ENCODE measurements around the gene MPZL1.

Gene MPZL1

DNA sequence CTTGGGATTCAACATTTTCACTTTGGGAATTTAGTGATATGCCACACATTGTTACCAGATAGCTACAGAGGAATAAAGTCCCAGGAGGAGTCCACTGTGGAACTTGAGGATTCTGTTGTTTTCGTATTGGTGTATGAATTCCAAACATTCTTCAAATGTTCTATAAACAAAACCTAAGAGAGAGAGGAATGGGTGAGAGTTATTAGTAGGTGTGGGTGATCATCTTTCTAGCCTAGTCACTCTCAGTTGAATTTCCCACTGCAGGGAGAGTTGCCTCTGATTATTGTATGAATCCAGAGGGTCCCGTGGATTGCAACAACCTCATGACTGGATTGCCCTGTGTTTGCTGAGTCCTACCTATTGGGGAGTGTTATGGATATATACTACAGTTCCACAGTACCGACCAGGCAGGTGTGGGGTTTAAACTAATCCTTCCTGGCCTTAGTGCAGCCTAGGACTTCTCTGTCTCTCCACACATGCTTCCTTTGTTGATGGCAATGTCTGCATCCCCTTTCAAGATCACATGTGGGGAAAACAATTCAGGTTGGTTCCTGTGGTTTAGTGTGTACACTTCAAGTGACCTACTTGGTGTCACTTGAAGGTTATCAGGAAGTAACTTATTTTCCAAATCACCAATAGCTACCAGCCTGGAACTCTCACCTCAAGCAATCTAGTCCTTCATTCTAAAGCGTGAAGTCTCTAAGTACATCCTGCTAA, 100.3 kb downstream of the MPZL1 start:
- DNase-seq (no peak), ATAC-seq (ENCODE audit: insufficient read depth, low read depth) (peak; percentile 56)
- Histone ChIP-seq H2AFZ (ENCODE audit: low read depth, low read length) (peak overlapping the region; percentile 21; the same call in 1 of the 2 replicates), H3K9me3 (ENCODE audit: insufficient read depth, low read length, severe bottlenecking) (no peaks in the 10 kb centered on the region), H3K27me3 (ENCODE audit: insufficient read depth, low read length, poor library complexity) (no peaks in the 10 kb centered on the region), H3K4me2 (ENCODE audit: insufficient read depth, low read length) (no peak overlapping the region), H3K79me2 (ENCODE audit: insufficient read depth, low read length) (no peaks in the 10 kb centered on the region), H3K9ac (ENCODE audit: low read depth, low read length) (no peak overlapping the region), H3K27ac (ENCODE audit: low read length) (no peak overlapping the region), H3K36me3 (ENCODE audit: insufficient read depth, low read length) (no peaks in the 10 kb centered on the region), H3K4me1 (ENCODE audit: insufficient read depth, low read length) (peaks cover 6% of the 10 kb centered on the region), H4K20me1 (ENCODE audit: insufficient read depth, low read length) (no peaks in the 10 kb centered on the region), H3K4me3 (ENCODE audit: low read depth in 1 of 2, low read length in 2 of 2) (no peak overlapping the region)
- TF ChIP-seq, protein P1, sequence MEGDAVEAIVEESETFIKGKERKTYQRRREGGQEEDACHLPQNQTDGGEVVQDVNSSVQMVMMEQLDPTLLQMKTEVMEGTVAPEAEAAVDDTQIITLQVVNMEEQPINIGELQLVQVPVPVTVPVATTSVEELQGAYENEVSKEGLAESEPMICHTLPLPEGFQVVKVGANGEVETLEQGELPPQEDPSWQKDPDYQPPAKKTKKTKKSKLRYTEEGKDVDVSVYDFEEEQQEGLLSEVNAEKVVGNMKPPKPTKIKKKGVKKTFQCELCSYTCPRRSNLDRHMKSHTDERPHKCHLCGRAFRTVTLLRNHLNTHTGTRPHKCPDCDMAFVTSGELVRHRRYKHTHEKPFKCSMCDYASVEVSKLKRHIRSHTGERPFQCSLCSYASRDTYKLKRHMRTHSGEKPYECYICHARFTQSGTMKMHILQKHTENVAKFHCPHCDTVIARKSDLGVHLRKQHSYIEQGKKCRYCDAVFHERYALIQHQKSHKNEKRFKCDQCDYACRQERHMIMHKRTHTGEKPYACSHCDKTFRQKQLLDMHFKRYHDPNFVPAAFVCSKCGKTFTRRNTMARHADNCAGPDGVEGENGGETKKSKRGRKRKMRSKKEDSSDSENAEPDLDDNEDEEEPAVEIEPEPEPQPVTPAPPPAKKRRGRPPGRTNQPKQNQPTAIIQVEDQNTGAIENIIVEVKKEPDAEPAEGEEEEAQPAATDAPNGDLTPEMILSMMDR (IDR thresholded peaks at IDR 0.05; ENCODE audit: borderline replicate concordance, extremely low read depth, low read length, poor library complexity, severe bottlenecking), result no peak
- TF ChIP-seq EZH2 (IDR thresholded peaks at IDR 0.05; ENCODE audit: borderline replicate concordance, low read depth, low read length, severe bottlenecking), result no peak

DNA sequence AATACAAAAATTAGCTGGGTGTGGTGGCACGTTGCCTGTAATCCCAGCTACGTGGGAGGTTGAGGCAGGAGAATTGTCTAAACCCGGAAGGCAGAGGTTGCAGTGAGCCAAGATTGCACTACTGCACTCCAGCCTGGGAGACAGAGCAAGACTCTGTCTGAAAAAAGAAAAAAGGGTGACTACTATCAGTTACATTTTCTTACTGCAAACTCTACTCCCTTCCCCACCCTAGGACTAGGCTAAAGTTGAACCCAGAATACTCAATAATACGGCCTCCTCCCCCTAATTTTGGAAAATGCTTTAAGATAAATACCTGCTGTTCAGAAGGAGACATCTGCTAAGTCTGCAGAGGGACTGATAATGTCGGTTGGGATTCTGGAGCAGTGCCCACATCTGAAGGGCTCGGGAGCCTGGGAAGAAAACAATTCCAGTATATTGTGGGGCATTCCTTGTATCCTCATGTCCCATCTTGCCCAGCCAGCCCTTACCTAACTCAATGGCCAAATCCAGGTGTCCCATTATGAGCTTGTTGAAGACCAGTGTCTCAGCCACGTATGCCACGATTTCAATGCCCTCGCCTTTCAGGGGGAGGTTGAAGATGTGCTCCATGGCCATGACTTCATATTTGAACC, 102.5 kb downstream of the MPZL1 start:
- Histone ChIP-seq H4K20me1 (ENCODE audit: insufficient read depth, low read length) (no peaks in the 10 kb centered on the region), H3K27me3 (ENCODE audit: insufficient read depth, low read length, poor library complexity) (no peaks in the 10 kb centered on the region), H3K4me2 (ENCODE audit: insufficient read depth, low read length) (no peak overlapping the region), H3K4me3 (ENCODE audit: low read depth in 1 of 2, low read length in 2 of 2) (no peak overlapping the region), H3K9me3 (ENCODE audit: insufficient read depth, low read length, severe bottlenecking) (no peaks in the 10 kb centered on the region), H2AFZ (ENCODE audit: low read depth, low read length) (no peak overlapping the region), H3K9ac (ENCODE audit: low read depth, low read length) (no peak overlapping the region), H3K27ac (ENCODE audit: low read length) (no peak overlapping the region), H3K79me2 (ENCODE audit: insufficient read depth, low read length) (no peaks in the 10 kb centered on the region), H3K4me1 (ENCODE audit: insufficient read depth, low read length) (peaks cover 6% of the 10 kb centered on the region), H3K36me3 (ENCODE audit: insufficient read depth, low read length) (no peaks in the 10 kb centered on the region)
- DNase-seq (no peak), ATAC-seq (ENCODE audit: insufficient read depth, low read depth) (no peak)
- TF ChIP-seq, protein P1 (IDR thresholded peaks at IDR 0.05; ENCODE audit: borderline replicate concordance, extremely low read depth, low read length, poor library complexity, severe bottlenecking), result no peak
- TF ChIP-seq EZH2 (IDR thresholded peaks at IDR 0.05; ENCODE audit: borderline replicate concordance, low read depth, low read length, severe bottlenecking), result no peak

DNA sequence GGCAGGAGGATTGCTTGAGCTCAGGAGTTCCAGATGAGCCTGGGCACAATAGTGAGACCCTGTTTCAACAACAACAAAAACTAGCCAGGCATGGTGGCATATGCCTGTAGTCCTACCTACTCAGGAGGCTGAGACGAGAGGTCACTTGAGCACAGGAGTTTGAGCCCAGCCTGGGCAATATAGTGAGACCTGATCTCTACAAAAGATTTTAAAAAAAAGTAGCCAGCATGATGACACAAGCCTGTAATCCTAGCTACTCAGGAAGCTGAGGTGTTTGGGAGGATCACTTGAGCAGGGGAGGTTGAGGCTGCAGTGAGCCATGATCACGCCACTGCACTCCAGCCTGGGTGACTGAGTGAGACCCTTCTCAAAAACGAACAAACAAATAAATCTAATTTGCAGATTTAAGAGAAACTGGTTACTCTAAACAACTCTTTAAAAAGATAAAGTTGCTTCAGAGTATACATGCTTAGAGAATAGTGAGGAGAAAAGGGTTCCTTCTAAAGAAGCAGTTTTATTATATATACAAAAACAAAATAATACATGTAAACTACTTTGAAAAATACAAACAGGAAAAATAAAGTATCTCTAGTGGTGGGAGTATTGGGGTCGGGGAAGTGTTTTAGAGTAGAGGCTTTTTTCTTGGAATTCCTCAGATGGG, 103.8 kb downstream of the MPZL1 start:
- no peak for DNase-seq
- no peaks in the 10 kb centered on the region for H3K9me3 ChIP-seq (ENCODE audit: insufficient read depth, low read length, severe bottlenecking)
- H3K27me3 ChIP-seq (ENCODE audit: insufficient read depth, low read length, poor library complexity), result no peaks in the 10 kb centered on the region
- H2AFZ ChIP-seq (ENCODE audit: low read depth, low read length), result no peak overlapping the region
- ATAC-seq (ENCODE audit: insufficient read depth, low read depth), result no peak
- no peak overlapping the region for H3K9ac ChIP-seq (ENCODE audit: low read depth, low read length)
- no peak overlapping the region for H3K4me2 ChIP-seq (ENCODE audit: insufficient read depth, low read length)
- TF ChIP-seq, protein P1 (IDR thresholded peaks at IDR 0.05; ENCODE audit: borderline replicate concordance, extremely low read depth, low read length, poor library complexity, severe bottlenecking), result no peak
- no peak for TF ChIP-seq EZH2 (IDR thresholded peaks at IDR 0.05; ENCODE audit: borderline replicate concordance, low read depth, low read length, severe bottlenecking)
- H3K4me1 ChIP-seq (ENCODE audit: insufficient read depth, low read length), result peaks cover 6% of the 10 kb centered on the region
- H3K36me3 ChIP-seq (ENCODE audit: insufficient read depth, low read length), result no peaks in the 10 kb centered on the region
- H4K20me1 ChIP-seq (ENCODE audit: insufficient read depth, low read length), result no peaks in the 10 kb centered on the region
- no peak overlapping the region for H3K4me3 ChIP-seq (ENCODE audit: low read depth in 1 of 2, low read length in 2 of 2)
- H3K79me2 ChIP-seq (ENCODE audit: insufficient read depth, low read length), result no peaks in the 10 kb centered on the region
- H3K27ac ChIP-seq (ENCODE audit: low read length), result no peak overlapping the region

All from DND-41 (cell line).